GM19035 (cell line): Measurements from ENCODE around the gene SVOP.
"Not testable (repeated sequence)": the region's sequence is repeated elsewhere in the genome, so short reads cannot be mapped to it uniquely, and the experiment has no call there.

Experiments used
- ATAC-seq: cut with Tn5 transposase; IDR thresholded peaks from one replicate; pipeline ENCODE4 v1.9.1; 2021; ENCODE audit not compliant: unreplicated experiment

SVOP gene, protein sequence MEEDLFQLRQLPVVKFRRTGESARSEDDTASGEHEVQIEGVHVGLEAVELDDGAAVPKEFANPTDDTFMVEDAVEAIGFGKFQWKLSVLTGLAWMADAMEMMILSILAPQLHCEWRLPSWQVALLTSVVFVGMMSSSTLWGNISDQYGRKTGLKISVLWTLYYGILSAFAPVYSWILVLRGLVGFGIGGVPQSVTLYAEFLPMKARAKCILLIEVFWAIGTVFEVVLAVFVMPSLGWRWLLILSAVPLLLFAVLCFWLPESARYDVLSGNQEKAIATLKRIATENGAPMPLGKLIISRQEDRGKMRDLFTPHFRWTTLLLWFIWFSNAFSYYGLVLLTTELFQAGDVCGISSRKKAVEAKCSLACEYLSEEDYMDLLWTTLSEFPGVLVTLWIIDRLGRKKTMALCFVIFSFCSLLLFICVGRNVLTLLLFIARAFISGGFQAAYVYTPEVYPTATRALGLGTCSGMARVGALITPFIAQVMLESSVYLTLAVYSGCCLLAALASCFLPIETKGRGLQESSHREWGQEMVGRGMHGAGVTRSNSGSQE

DNA sequence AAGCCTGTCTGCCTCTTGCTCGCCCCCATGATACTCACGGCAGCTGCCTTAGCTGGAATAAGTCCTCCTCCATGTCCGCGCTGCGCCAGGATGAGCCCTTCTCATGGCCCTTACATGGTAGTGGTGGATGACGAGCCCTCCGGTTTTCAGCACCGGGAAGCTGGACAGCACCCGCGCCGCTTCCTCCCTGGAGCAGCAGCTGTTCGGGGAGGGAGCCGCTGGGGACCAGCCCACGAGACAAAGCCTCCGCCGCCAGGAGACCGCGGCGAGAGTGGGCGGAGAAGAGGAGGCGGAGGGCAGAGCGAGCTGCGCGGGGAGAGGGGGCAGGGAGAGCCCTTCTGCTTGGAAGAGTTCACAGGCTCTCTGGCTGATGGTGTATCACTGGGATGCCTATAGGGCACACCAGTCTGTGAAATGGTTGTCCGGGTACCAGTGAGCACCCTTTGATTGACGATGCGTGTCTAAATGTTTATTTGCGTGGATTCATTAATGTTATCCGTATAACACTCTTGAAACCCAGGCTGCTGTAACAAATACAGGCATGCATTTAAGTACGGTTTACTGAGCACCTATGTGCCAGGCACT lies at the start of gene SVOP:
TSS of gene SVOP (minus strand) at position 273 of the 585 bp plus-strand sequence. CDS start at position 73, 200 bp downstream.
- ATAC-seq: no peak

DNA sequence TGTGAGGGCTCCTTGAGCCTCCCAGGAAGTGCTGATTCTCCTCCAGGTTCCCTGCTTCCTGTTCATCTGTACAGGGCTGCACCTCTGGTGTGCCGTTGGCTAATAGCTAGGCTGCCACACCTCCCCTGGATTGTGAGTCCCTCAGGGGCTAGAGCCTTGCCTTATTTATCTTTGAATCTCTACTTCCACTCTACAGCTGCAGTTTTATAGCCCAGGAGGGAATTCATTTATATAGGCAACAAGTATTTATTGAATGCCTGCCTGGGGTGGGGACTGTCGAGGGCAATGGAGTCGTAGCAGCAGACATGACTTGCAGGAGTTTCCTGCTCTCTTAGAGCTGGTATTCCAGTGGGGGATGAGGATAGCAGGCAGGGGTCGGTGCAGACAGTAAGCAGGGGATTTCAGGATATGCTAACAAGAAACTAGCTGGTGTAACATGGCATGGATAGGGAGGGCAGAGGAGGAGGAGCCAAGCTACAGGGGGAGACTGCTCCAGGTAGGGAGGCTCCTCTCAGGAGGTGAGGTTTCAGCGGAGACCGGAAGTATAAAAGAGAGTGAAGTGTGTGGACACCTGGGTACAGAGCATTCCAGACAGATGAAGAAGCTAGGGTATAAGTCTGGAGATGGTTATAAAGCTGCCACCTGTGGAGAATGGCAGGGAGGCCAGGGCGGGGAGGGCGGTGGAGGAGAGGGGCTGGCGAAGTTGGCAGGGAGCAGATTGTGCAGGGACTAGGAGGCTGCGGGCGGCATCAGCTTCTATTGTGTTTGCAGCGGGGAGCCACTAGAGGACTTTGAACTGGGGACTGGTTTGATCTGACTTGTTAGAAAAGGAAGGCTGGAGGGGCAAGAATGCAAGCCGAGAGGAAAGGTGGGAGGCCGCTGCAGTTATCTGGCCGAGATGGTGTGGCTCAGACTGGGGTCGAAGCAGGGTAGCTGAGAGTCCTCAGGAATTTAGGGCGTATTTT lies 48.7 kb upstream of the SVOP start:
- ATAC-seq: no peak

DNA sequence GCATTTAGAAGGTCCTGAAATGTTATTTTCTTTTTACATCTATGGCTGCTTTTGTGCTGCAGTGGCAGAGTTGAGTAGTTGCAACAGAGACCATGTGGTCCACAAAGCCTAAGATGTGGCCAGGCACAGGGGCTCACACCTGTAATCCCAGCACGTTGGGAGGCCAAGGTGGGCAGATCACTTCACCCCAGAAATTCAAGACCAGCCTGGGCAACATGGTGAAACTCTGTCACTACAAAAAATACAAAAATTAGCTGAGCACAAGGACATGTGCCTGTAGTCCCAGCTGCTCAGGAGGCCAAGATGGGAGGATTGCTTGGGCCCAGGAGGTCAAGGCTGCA lies 45.0 kb upstream of the SVOP start:
- ATAC-seq: no peak

DNA sequence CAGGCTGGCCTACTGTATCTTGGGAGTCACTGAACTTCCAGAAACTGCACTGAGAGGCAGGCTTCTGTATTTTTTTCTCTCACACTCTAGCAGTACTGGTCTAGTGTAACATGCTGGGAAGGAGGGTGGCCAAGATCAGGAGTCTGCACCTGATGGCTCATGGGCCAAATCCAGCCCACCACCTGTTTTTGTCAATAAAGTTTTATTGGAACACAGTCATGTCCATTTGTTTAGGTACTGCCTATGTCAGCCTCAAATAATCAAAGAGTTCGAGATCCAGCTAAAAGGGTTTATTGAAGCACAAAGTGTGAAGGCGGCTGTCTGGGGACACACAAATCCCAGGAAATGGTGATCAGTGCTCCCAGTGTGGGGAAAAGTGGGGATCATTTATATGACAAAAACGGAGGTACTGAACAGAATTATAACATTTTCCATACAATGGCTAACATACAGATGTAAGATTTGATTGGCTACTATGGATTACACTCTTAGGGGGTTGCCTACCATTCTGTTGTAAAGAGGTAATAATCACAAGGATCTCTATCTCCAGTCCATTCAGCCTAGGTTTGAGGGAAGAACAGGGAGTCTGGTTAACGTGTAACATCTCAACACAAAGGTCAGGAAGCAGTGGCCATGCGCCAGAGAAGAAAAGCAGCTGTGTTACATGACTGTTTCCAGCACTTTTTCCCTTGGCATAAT lies 44.4 kb upstream of the SVOP start:
- ATAC-seq: no peak

DNA sequence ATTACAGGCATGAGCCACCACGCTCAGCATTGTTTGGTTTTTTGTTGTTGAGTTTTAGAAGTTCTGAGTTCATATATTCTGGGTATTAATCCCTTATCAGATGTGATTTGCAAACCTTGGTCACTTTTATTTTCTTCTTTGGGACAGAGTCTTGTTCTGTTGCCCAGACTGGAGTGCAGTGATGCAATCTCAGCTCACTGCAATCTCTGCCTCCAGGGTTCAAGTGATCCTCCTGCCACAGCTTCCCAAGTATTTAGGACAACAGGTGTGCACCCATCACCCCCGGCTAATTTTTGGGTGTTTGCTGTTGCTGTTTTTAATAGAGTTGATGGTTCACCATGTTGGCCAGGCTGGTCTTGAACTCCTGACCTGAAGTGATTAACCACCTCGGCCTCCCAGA lies 43.3 kb upstream of the SVOP start:
- ATAC-seq: no peak

DNA sequence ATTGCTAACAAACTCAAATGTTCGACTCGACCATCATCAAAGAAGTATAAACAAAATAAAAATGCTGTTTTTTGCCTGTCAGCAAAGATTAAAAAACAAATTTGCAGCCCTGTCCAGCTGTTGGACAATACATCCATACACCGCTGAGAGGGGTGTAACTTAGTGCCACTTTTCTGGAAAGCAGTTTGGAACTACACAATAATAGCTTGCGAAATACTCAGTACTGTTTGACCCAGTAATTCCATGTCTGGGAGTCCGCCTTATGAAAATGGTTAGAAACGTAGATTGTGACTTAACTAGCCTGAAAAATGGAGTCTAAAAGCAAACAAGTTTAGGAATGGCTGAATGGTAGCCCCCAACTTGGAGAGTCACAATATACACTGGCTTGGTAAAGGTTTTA lies 37.9 kb upstream of the SVOP start:
- ATAC-seq: no peak

DNA sequence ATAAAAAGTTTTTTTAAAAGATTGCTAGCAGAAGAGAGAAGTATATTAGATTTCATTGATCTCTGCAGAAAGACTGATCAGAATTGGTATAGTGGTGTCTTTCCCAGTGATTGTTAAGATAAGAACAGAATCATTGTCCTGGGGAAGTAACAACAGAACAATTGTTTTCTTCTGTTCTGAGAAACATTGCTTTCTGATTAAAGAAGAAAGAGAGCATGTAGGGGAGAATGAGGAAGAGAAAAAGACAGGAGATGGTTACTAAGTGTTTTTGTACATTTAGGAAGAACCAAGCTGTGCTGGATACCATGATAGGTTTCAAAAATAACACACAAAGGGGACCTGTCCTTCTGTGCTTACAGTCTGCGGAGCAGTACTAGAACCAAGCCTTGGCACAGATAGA lies 36.5 kb upstream of the SVOP start:
- no peak for ATAC-seq

DNA sequence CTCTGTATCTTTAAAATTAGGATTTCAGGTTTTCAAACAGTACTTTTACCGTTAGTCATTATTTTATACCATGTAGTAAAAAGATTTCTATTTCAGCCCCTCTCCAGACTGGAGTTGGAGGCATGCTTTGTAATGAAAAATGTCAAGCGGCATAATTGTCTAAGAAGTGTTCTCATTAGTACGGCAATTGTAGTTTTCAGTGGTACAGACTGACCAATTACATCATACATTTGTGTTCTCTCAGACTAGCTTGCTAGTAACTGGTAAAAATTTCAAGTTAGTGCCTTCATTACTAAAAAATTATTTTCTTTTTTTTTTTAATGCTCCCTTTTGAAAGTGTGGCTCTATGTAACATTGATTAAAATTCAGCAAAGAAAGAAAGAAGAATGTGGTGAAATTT lies 36.0 kb upstream of the SVOP start:
- ATAC-seq: no peak

DNA sequence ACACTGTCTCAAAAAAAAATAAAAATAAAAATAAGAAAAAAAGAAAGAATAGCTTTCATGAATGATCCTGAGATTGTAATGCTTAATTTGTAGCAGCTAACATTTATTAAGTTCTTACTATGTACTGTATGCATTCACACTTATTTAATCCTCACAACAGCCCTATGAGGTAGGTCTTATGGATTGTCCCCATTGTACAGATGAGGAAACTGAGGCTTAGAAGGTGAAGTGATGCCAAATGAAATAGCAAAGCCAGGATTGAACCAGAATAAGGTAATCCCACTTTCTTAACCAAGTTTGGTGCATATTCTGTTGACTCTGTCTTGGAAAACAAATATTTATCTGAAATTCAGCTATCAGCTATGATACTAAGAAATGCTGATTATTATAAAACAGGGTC lies 33.7 kb upstream of the SVOP start:
- no peak for ATAC-seq

DNA sequence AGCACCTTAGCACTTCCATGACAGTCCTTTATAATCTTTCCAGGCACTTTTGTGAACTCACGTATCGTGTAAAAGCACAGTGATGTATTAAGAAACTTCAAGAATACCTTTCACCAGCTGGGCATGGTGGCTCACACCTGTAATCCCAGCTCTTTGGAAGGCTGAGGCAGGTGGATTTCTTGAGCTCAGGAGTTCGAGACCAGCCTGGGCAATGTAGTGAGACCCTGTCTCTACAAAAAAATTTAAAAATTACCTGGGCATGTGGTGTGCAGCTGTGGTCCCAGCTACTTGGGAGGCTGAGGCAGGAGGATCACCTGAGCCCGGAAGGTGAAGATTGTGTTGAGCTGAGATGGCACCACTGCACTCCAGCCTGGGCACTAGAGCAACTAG lies 33.3 kb upstream of the SVOP start:
- not testable (repeated sequence) for ATAC-seq

DNA sequence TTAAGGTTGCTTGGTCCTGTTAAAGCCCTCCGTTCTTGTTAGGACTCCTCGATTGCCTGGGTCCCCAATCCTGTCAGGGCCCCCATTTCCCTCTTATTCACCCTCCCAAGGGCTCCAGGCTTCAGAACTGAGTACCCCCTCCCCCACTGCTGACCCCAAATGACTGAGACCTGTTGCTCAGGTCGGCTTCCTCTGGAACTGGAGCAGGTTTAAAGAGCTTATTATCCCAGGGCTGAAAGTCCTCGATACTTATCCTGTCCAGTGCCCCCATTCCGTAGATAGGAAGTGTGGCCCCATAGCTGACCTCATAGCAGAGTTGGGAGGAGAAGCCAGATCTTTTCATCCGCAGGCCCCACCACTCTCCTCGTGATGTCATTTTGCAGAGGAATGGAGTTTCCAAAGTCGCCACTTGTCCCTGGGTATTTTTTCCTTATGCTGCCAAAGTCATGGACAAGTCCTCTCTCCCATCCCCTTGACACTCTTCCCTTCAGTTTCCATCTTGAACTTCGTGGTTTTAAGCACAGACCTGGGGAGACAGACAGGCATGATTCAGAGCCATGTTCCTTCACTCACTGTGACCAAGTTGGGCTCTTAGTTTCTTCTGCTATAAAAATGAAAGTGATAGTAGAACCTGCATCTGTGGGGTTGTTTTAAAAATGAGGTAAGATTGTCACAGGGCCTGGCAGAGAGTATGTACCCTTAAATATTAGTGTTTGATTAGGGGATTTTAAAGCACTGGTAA lies 32.7 kb upstream of the SVOP start:
- peak; percentile 37 for ATAC-seq

DNA sequence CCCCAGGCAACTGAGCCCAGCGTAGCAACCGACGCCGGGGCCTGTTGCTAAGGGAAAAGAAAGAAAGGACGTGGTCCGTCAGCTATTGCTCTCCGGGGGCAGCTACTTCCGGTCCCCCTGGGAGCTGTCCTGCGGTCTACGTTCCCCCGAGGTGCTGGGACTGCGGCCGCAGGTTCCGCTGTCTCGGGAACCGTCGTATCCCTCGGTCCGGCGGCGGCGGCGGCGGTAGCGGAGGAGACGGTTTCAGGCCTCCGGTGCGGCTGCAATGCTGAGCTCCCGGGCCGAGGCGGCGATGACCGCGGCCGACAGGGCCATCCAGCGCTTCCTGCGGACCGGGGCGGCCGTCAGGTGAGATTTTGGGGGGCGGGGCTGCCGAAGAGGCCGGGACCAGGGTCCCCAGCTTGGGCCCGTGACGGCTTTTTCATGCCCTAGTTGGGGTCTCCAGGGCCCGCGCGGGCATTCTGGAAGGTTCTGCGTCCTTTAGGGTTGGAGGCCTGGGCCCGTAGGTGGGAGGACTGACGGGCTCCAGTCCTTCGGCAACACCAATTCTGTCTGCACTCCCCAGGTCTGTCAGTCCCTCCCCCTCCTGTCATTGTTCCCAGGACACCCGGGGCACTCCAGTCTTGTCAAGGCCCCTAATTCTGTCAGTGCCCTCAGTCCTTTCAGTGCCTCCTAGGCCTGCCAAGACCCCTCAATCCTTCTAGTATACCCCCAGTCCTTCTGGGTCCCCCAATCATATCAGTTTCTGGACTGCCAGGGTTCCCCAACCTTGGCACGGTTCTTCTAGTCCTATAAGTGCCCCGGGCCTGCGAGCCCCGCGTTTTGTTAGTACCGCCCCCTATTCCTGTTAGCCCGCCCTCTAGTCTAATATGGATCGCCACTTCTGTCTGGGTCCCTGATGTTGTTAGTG lies 31.8 kb upstream of the SVOP start, which contains the start of gene USP30:
TSS of gene USP30 (plus strand) at position 163 of the 910 bp plus-strand sequence. CDS start at position 266, 103 bp downstream.
- peak; percentile 68 for ATAC-seq

DNA sequence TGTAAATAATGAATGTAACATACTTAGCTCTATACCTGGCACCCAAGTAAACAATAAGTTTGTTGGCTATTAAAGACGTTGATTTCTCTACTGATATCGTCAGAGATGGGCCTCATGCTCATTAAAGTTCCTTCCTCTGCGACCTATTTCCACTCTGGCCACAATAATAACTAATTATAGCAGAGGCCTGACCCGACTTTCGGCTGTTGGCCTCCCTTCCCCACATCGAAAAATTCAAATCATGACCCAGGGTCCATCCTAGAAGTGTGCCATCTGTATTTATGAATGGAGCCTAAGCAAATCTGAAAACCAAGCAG lies 31.2 kb upstream of the SVOP start:
- ATAC-seq: no peak

DNA sequence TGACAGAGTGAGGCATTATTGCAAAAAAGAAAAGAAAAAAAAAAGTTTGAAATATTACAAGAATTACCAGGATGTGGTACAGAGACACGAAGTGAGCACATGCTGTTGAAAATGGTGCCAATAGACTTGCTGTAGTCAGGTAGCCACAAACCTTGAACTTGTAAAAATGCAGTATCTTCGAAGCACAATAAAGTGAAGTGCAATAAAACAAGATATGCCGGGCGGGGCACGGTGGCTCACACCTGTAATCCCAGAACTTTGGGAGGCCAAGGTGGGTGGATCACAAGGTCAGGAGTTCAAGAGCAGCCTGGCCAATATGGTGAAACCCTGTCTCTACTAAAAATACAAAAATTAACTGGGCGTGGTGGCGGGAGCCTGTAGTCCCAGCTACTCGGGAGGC lies 28.9 kb upstream of the SVOP start:
- ATAC-seq: not testable (repeated sequence)

DNA sequence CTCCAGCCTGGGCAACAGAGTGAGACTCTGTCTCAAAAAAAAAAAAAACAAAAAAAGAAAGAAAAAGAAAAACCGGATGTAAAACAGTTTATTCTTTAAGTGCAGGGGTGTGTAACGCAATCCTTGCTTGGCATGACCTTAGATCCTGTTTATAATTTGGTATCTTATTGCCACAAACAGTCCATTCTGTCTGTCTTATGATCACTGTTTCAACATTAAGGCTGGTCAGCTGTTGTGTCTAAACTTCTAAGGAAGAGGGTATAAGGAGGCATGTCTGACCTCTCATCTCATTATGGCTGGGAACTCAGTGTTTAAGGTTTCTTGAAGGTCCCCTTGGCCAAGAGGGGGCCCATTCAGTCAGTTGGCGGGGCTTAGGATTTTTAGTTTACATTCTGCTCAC lies 27.8 kb upstream of the SVOP start:
- ATAC-seq: not testable (repeated sequence)

DNA sequence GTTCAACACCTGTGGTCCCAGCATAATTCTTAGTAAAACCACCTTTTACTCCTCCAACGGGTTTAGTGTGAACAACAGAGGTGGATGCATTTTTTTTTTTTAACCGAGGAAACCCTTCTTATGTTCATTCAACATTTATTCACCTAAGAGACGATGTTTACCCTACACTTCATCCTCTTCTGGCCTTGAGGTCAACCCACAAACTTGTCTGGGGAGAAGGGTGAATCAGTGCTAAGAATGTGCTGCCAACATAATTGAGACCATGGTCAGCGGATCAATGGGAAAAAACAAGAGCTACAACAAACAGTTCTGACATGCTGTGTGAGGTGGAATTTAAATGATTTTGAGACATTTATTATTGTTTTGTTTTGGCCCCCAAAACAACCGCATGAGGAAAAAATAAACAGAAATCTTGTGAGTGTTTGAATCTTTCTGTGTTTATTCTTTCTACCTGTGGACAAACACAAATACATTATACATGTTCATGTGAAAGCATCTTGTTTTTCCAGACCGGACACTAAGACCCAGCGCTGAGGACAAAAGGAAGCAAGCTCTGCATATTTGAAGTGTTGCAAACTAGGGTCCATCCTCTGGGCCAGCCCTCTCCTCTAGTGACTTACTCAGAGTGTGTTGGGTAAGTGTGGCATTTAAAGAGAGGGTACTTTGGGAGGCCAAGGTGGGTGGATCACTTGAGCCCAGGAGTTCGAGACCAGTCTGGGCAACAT lies 26.4 kb upstream of the SVOP start:
- no peak for ATAC-seq

DNA sequence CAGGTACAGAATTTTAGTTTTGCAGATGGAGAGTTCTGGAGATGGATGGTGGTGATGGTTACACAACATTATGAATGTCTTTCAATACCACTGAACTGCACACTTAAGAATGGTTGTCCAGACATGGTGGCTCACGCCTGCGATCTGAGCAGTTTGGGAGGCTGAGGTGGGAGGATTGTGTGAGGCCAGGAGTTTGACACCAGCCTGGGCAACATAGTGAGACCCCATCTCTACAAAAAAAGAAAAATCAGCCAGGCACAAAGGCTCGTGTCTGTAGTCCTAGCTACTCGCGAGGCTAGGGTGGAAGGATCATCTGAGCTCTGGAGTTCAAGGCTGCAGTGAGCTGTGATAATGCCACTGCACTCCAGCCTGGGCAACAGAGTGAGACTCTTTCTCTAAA lies 23.4 kb upstream of the SVOP start:
- no peak for ATAC-seq

DNA sequence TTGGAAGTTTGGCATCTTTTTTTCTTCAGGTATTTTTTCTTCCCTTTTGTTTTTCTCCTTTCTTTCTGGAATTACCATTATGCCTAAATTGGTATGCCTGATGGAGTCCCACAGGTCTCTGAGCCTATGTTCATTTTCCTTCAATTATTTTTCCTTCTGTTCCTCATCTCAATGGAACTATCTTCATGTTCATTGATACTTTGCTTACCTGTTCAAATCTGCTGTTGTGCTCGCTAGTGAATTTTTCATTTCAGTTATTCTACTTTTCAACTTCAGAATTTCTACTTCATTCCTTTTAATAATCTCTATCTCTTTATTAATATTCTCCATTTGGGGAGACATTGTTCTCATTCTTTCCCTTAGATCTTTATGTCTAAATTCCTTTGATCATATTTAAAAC lies 16.1 kb upstream of the SVOP start:
- ATAC-seq: no peak
